K562 (cell line): ENCODE data around the gene CTH. TPM values are rescaled to one million over a fixed set of nuclear protein-coding genes. Genes with fewer than 3 reads are reported as not detected.

Experiments
- ATAC-seq: fragments of 200-7000 bp; cut with Tn5 transposase; 3 replicates; pipeline ENCODE4 v1.9.1; 2020; ENCODE audit warnings: moderate library complexity
- BruUV-seq: library from RNA; stranded (reverse); fragments of 400-500 nt; replicated peaks from 2 replicates; lab custom pipeline; 2021; lab: Mats Ljungman, UMichigan
- CTCF ChIA-PET: fragments of 300-600 bp; formaldehyde crosslinking; extraction: SDS; loops from one replicate; lab custom pipeline; 2021; ENCODE audit warnings: low intra/inter-chr PET ratio; lab: Yijun Ruan, JAX
- POLR2A ChIA-PET: fragments of 300-600, 350-650 bp; sonication (Branson Sonifier 250); formaldehyde crosslinking; extraction: SDS; loops from one replicate; lab custom pipeline; 2021; ENCODE audit warnings: antibody characterized with exemption, inconsistent platforms; lab: Yijun Ruan, JAX
- DNase-seq, 4 experiments: peaks; one replicate each; pipeline versions ENCODE4 v3.0.0 to v3.0.0-alpha.2; 2011 to 2018; ENCODE audit warnings: low spot score in 3 of 4, mixed read lengths in 3 of 4; ENCODE audit errors: extremely low read depth in 1 of 4
- FAIRE-seq: peaks from 2 replicates; lab custom pipeline; 2011; peaks lifted over from hg19 to GRCh38; lab: Jason Lieb, UNC
- H2AFZ ChIP-seq: 2 replicates; pipeline ENCODE4 v1.6.0; 2011; ENCODE audit warnings: low read depth, low read length, control low read depth, inconsistent platforms
- H3K27ac ChIP-seq: fragments of 200-600 bp; 3 replicates; pipeline ENCODE4 v1.8.0; 2011; ENCODE audit warnings: low read depth, mild to moderate bottlenecking, control low read depth, inconsistent platforms, low read length, moderate library complexity, mixed read lengths; ENCODE audit errors: extremely low read depth
- H3K27me3 ChIP-seq, 2 experiments: fragments of 300-600 bp in 1 of 2; 2 replicates in 1 of 2; 3 replicates in 1 of 2; pipeline versions ENCODE4 v1.6.0 to v1.8.0; 2011; ENCODE audit warnings: inconsistent platforms in 2 of 2, low read length in 2 of 2, mild to moderate bottlenecking in 1 of 2, mixed read lengths in 1 of 2, moderate library complexity in 1 of 2; ENCODE audit not compliant: control insufficient read depth in 2 of 2, insufficient read depth in 2 of 2
- H3K36me3 ChIP-seq: fragments of 300-600 bp; 3 replicates; pipeline ENCODE4 v1.8.0; 2011; ENCODE audit warnings: mild to moderate bottlenecking, low read length, inconsistent platforms; ENCODE audit not compliant: control insufficient read depth, insufficient read depth
- H3K4me1 ChIP-seq, 2 experiments: fragments of 200-600 bp in 1 of 2; replicated peaks in 1 of 2; 2 replicates in 1 of 2; 3 replicates in 1 of 2; pipeline versions ENCODE4 v1.5.1 to v1.8.0; 2011; ENCODE audit warnings: inconsistent platforms in 2 of 2, low read length in 2 of 2, mild to moderate bottlenecking in 1 of 2, mixed read lengths in 1 of 2, moderate library complexity in 1 of 2; ENCODE audit not compliant: control insufficient read depth in 2 of 2, insufficient read depth in 2 of 2
- H3K4me2 ChIP-seq: 2 replicates; pipeline ENCODE4 v1.6.1; 2011; ENCODE audit warnings: low read length, control low read depth, inconsistent platforms, mixed read lengths; ENCODE audit not compliant: insufficient read depth
- H3K4me3 ChIP-seq: fragments of 200-600 bp; sonication (generic), shearing (Covaris generic); 2 replicates; pipeline ENCODE4 v1.5.1; 2016; ENCODE audit warnings: control low read depth, inconsistent platforms
- H3K79me2 ChIP-seq: fragments of 200-600 bp; 3 replicates; pipeline ENCODE4 v1.8.0; 2011; ENCODE audit warnings: low read length, inconsistent platforms; ENCODE audit not compliant: control insufficient read depth, insufficient read depth
- H3K9ac ChIP-seq, 2 experiments: 2 replicates each; pipeline versions ENCODE4 v1.6.0 to v1.6.1; 2011; ENCODE audit warnings: low read depth in 2 of 2, low read length in 2 of 2, control low read depth in 1 of 2, inconsistent platforms in 1 of 2, mild to moderate bottlenecking in 1 of 2, mixed read lengths in 1 of 2; ENCODE audit not compliant: insufficient read depth in 1 of 2
- H3K9me1 ChIP-seq: one replicate; pipeline ENCODE4 v1.6.0; 2011; ENCODE audit warnings: inconsistent platforms, mild to moderate bottlenecking, low read length, moderate library complexity; ENCODE audit not compliant: control insufficient read depth, insufficient read depth
- H3K9me3 ChIP-seq: replicated peaks from 2 replicates; pipeline ENCODE4 v1.5.1; 2011; ENCODE audit warnings: low read depth, low read length, inconsistent platforms; ENCODE audit not compliant: control insufficient read depth, insufficient read depth
- H4K20me1 ChIP-seq: replicated peaks from 2 replicates; pipeline ENCODE4 v1.6.1; 2011; ENCODE audit warnings: low read length, inconsistent platforms, mixed read lengths; ENCODE audit not compliant: control insufficient read depth, insufficient read depth
- CBFA2T3 ChIP-seq: fragments of 450-650 bp; IDR thresholded peaks from 2 replicates; pipeline ENCODE4 v1.6.1; 2017
- DPF2 ChIP-seq: fragments of 450-650 bp; IDR thresholded peaks from 2 replicates; pipeline ENCODE4 v1.6.1; 2016
- EHMT2 ChIP-seq: fragments of 450-650 bp; IDR thresholded peaks from 2 replicates; pipeline ENCODE4 v1.6.1; 2018; ENCODE audit warnings: antibody characterized with exemption
- ETV6 ChIP-seq, 3 experiments: fragments of 150-350 bp in 1 of 3; sonication (generic) in 1 of 3; formaldehyde crosslinking in 1 of 3; IDR thresholded peaks; 2 replicates each; pipeline versions ENCODE4 v1.6.1 to v1.8.0; 2014 to 2022; ENCODE audit warnings: borderline replicate concordance in 2 of 3, low read depth in 2 of 3, antibody characterized with exemption in 1 of 3, low read length in 1 of 3, mild to moderate bottlenecking in 1 of 3, missing genetic modification reagents in 1 of 3
- FOSL1 ChIP-seq: fragments of 200-800 bp; sonication (Bioruptor generic); conservative IDR thresholded peaks from 2 replicates; pipeline ENCODE4 v1.6.1; 2016; ENCODE audit warnings: missing genetic modification characterization, missing compliant biosample characterization
- JUN ChIP-seq, 2 experiments: sonication (generic) in 1 of 2; formaldehyde crosslinking in 1 of 2; IDR thresholded peaks; 2 replicates each; pipeline versions ENCODE4 v1.6.1 to v1.8.0; 2012 to 2022; ENCODE audit warnings: borderline replicate concordance in 2 of 2, mild to moderate bottlenecking in 2 of 2, improper control_type of control experiment in 1 of 2, low read depth in 1 of 2, low read length in 1 of 2, missing genetic modification reagents in 1 of 2
- JUNB ChIP-seq: fragments of 450-650 bp; formaldehyde crosslinking; conservative IDR thresholded peaks from 2 replicates; pipeline ENCODE4 v1.4.0; 2020; ENCODE audit warnings: mild to moderate bottlenecking
- MAFF ChIP-seq: IDR thresholded peaks from 2 replicates; pipeline ENCODE4 v1.6.1; 2012; ENCODE audit warnings: low read length, improper control_type of control experiment
- MAFK ChIP-seq: IDR thresholded peaks from 2 replicates; pipeline ENCODE4 v1.6.1; 2011; ENCODE audit warnings: low read length, improper control_type of control experiment
- MTA2 ChIP-seq: fragments of 450-650 bp; IDR thresholded peaks from 2 replicates; pipeline ENCODE4 v1.6.1; 2016; ENCODE audit warnings: low read depth
- NEUROD1 ChIP-seq: fragments of 150-350 bp; IDR thresholded peaks from 2 replicates; pipeline ENCODE4 v1.6.1; 2014; ENCODE audit warnings: borderline replicate concordance, low read length, low read depth; ENCODE audit not compliant: partially characterized antibody
- NFE2 ChIP-seq: IDR thresholded peaks from 2 replicates; pipeline ENCODE4 v1.6.1; 2014; ENCODE audit warnings: antibody characterized with exemption, low read depth
- POLR2AphosphoS5 ChIP-seq: IDR thresholded peaks from 2 replicates; pipeline ENCODE4 v1.6.1; 2011; ENCODE audit warnings: mild to moderate bottlenecking, low read depth, low read length, moderate library complexity; ENCODE audit not compliant: control insufficient read depth, insufficient read depth
- POLR2H ChIP-seq: IDR thresholded peaks from 2 replicates; pipeline ENCODE4 v1.6.1; 2016; ENCODE audit warnings: missing genetic modification characterization, low read depth, mild to moderate bottlenecking, control low read depth, missing compliant biosample characterization, moderate library complexity
- POLR3A ChIP-seq: IDR thresholded peaks from 2 replicates; pipeline ENCODE4 v1.6.1; 2011; ENCODE audit warnings: borderline replicate concordance, mild to moderate bottlenecking, moderate library complexity; ENCODE audit not compliant: insufficient read length, insufficient read depth; ENCODE audit errors: extremely low read depth
- SMARCA4 ChIP-seq: fragments of 450-650 bp; IDR thresholded peaks from 2 replicates; pipeline ENCODE4 v1.6.1; 2016
- TCF3 ChIP-seq: sonication (generic); formaldehyde crosslinking; IDR thresholded peaks from 2 replicates; pipeline ENCODE4 v1.4.0; 2020; ENCODE audit warnings: mild to moderate bottlenecking, missing genetic modification reagents
- VEZF1 ChIP-seq: fragments of 200-800 bp; sonication (Bioruptor generic); IDR thresholded peaks from 2 replicates; pipeline ENCODE4 v1.6.1; 2017; ENCODE audit warnings: missing genetic modification characterization, missing compliant biosample characterization
- ZFP36 ChIP-seq: fragments of 150-350 bp; IDR thresholded peaks from 2 replicates; pipeline ENCODE4 v1.6.1; 2018; ENCODE audit warnings: low read length, low read depth; ENCODE audit not compliant: partially characterized antibody
- ZFPM2 ChIP-seq: fragments of 250-450 bp; sonication (Bioruptor Pico); IDR thresholded peaks from 2 replicates; pipeline ENCODE4 v1.5.1; 2022; ENCODE audit warnings: mild to moderate bottlenecking
- ZNF316 ChIP-seq: fragments of 450-650 bp; IDR thresholded peaks from 2 replicates; pipeline ENCODE4 v1.6.1; 2016
- ZNF696 ChIP-seq: fragments of 250-450 bp; sonication (Bioruptor Pico); conservative IDR thresholded peaks from 2 replicates; pipeline ENCODE4 v1.4.0; 2020; ENCODE audit warnings: mild to moderate bottlenecking, moderate library complexity
- WGBS: fragments of 100-300 bp; shearing (Covaris generic); methylation state at CpG from one replicate; pipeline ENCODE4 v1.1.6; 2016; ENCODE audit warnings: low coverage, mixed read lengths; ENCODE audit not compliant: insufficient coverage; ENCODE audit errors: missing lambda C conversion rate; 5-methylcytosine and 5-hydroxymethylcytosine counted together
- in situ Hi-C: fragments of 300-500 bp; cut with MboI; formaldehyde crosslinking; loops from 4 replicates; pipeline ENCODE4 v1.15.0; 2018; ENCODE audit warnings: inconsistent platforms, mixed read lengths
- intact Hi-C: fragments of 100-400 bp; cut with micrococcal nuclease; formaldehyde crosslinking; loops from 2 replicates; pipeline ENCODE4 v1.14.2; 2022
- polyA plus RNA-seq, 8 experiments: library from polyadenylated mRNA; depleted of rRNA in 4 of 8; stranded (reverse) in 5 of 8; unstranded in 3 of 8; fragments of >200 nt; fragmentation: Nextera tagmentation in 2 of 8; fragmentation: Illumina TruSeq in 1 of 8; extraction: Ambion mirVana in 2 of 8; extraction: Trizol in 1 of 8; gene quantifications; 2 replicates each; pipeline versions ENCODE4 v1.2.1 to v1.2.3, GENCODE V29; 2011 to 2014; ENCODE audit warnings: inconsistent platforms in 1 of 8, missing spikeins in 1 of 8
- total RNA-seq, 7 experiments: library from RNA; depleted of rRNA in 6 of 7; stranded (reverse); fragments of >200 nt in 6 of 7; fragmentation: Illumina TruSeq in 2 of 7; extraction: Trizol in 2 of 7; gene quantifications; 2 replicates each; pipeline versions ENCODE4 v1.2.1 to v1.2.3, GENCODE V29; 2011 to 2021; ENCODE audit warnings: low replicate concordance in 1 of 7

The CTH gene
- total and polyA plus RNA-seq, 9 of the 15 experiments (the other 6 are each of a cell fraction or from before 2014, with no cell fraction given) = 8.0 to 54.4 (median 30.9) TPM

GRCh38 chr1:70459496-70460225, 48.6 kb downstream of the CTH start:
- H3K4me2 ChIP-seq = peak overlapping the region; percentile 42; the same call in 1 of the 2 replicates
- BruUV-seq = no TSS peak
- peak; percentile 95 for ATAC-seq
- TF ChIP-seq ZNF316 = peak; percentile 77
- TF ChIP-seq NEUROD1 = no peak
- no peak for TF ChIP-seq ZNF696 (CRISPR knock-in tag)
- peak; percentile 73; the same call in 1 of the 2 replicates for TF ChIP-seq JUN (IDR thresholded peaks at IDR 0.05; ENCODE audit: borderline replicate concordance, low read depth, low read length)
- TF ChIP-seq JUN (CRISPR knock-in tag; IDR thresholded peaks at IDR 0.05; ENCODE audit: borderline replicate concordance) = no peak
- peak; percentile 93 for TF ChIP-seq FOSL1 (tag)
- peak; percentile 88 for TF ChIP-seq EHMT2
- peak; percentile 71 for TF ChIP-seq NFE2
- TF ChIP-seq ZFPM2 (CRISPR knock-in tag) = no peak
- TF ChIP-seq DPF2 = peak; percentile 78
- TF ChIP-seq MTA2 = 0 out of 2 replicates have a peak, but pooled peaks have one; percentile 18
- peak; percentile 76 for TF ChIP-seq TCF3 (CRISPR knock-in tag)
- peak; percentile 18; the same call in 1 of the 2 replicates for TF ChIP-seq VEZF1 (CRISPR knock-in tag)
- TF ChIP-seq SMARCA4 = peak; percentile 85
- peak; percentile 61 for TF ChIP-seq MAFK
- peak; percentile 82 for TF ChIP-seq ZFP36
- TF ChIP-seq POLR2H = 0 out of 2 replicates have a peak, but pooled peaks have one; percentile 35
- peak; percentile 69 for TF ChIP-seq CBFA2T3
- peak; percentile 50; the same call in 1 of the 2 replicates for TF ChIP-seq JUNB (CRISPR knock-in tag)
- no peak for TF ChIP-seq ETV6 (IDR thresholded peaks at IDR 0.05; ENCODE audit: borderline replicate concordance in 1 of 2, low read depth in 2 of 2, low read length in 1 of 2)
- no peak for TF ChIP-seq ETV6 (CRISPR knock-in tag; IDR thresholded peaks at IDR 0.05; ENCODE audit: borderline replicate concordance)
- peak; percentile 33; the same call in 1 of the 2 replicates for TF ChIP-seq POLR2AphosphoS5
- TF ChIP-seq POLR3A = peak; percentile 42
- 0 out of 2 replicates have a peak, but pooled peaks have one; percentile 50 for TF ChIP-seq MAFF

More at GRCh38 chr1:70459496-70460225, 48.6 kb downstream of the CTH start:
- WGBS = 28% methylated on average over 4 of the region's 4 CpGs
- H2AFZ ChIP-seq = peak overlapping the region; percentile 52
- H3K36me3 ChIP-seq = no peaks in the 10 kb centered on the region
- intact Hi-C loops = no loop called here
- in situ Hi-C loops = no loop called here
- peak overlapping the region in 1 of 2 experiments; percentile 65; a peak in 1 of 4 replicates for H3K9ac ChIP-seq
- H3K27ac ChIP-seq = peak overlapping the region; percentile 5; the same call in 1 of the 3 replicates
- H3K27me3 ChIP-seq = no peaks in the 10 kb centered on the region
- ChIA-PET POLR2A (interaction anchor here (0.7 to 3.1 kb wide), 3 partner anchors 12 to 58 kb away, joined by 3 to 17 read pairs (median 3); no protein-coding TSS in a partner anchor), CTCF (no interaction called here)
- H3K9me3 ChIP-seq = no peaks in the 10 kb centered on the region
- no peaks in the 10 kb centered on the region for H3K9me1 ChIP-seq
- no peaks in the 10 kb centered on the region for H3K79me2 ChIP-seq
- DNase-seq = peak in 2 of 4 experiments; percentile 31 to 75
- peaks cover 14 to 19% of the 10 kb centered on the region in 2 experiments for H3K4me1 ChIP-seq
- no peaks in the 10 kb centered on the region for H4K20me1 ChIP-seq
- H3K4me3 ChIP-seq = no peak overlapping the region
- peak; percentile 78 for FAIRE-seq
